KMS-11 (cell line): Measurements from ENCODE around the gene PRF1.

ENCODE experiments used
- H2AFZ ChIP-seq: fragments of 200-600 bp; sonication (generic); 2 replicates; pipeline ENCODE4 v1.6.1; 2016; ENCODE audit warnings: antibody characterized with exemption, mixed run types, low read depth
- H3K27ac ChIP-seq: fragments of 200-600 bp; sonication (generic); 2 replicates; pipeline ENCODE4 v1.6.1; 2016; ENCODE audit warnings: mild to moderate bottlenecking, mixed run types
- H3K27me3 ChIP-seq: fragments of 200-600 bp; sonication (generic); 2 replicates; pipeline ENCODE4 v1.6.1; 2017; ENCODE audit warnings: mild to moderate bottlenecking, low read depth, mixed run types, moderate library complexity; ENCODE audit not compliant: insufficient read depth
- H3K36me3 ChIP-seq: fragments of 200-600 bp; sonication (generic); 2 replicates; pipeline ENCODE4 v1.6.1; 2017; ENCODE audit warnings: mild to moderate bottlenecking, mixed run types; ENCODE audit not compliant: insufficient read depth
- H3K4me1 ChIP-seq: fragments of 200-600 bp; sonication (generic); 2 replicates; pipeline ENCODE4 v1.6.1; 2016; ENCODE audit warnings: mild to moderate bottlenecking, low read depth, mixed run types; ENCODE audit not compliant: poor library complexity, severe bottlenecking
- H3K4me2 ChIP-seq: fragments of 200-600 bp; sonication (generic); 2 replicates; pipeline ENCODE4 v1.7.0; 2016; ENCODE audit warnings: mild to moderate bottlenecking, mixed run types
- H3K4me3 ChIP-seq: fragments of 200-600 bp; sonication (generic); IDR thresholded peaks from 2 replicates; pipeline ENCODE4 v1.6.1; 2017; ENCODE audit warnings: low read depth, low read length, mixed read lengths; ENCODE audit not compliant: insufficient read depth
- H3K79me2 ChIP-seq: fragments of 200-600 bp; sonication (generic); 2 replicates; pipeline ENCODE4 v1.6.1; 2016; ENCODE audit warnings: low read depth, mixed run types; ENCODE audit not compliant: insufficient read depth
- H3K9ac ChIP-seq: fragments of 200-600 bp; sonication (generic); 2 replicates; pipeline ENCODE4 v1.6.1; 2016; ENCODE audit warnings: mild to moderate bottlenecking, mixed run types
- H4K20me1 ChIP-seq: fragments of 200-600 bp; sonication (generic); 2 replicates; pipeline ENCODE4 v1.6.1; 2016; ENCODE audit warnings: mild to moderate bottlenecking, mixed run types; ENCODE audit not compliant: insufficient read depth
- CTCF ChIP-seq: fragments of 200-600 bp; sonication (generic); conservative IDR thresholded peaks from 2 replicates; pipeline ENCODE4 v1.6.1; 2017; ENCODE audit warnings: low read depth, mild to moderate bottlenecking, antibody characterized with exemption, low read length, moderate library complexity, mixed read lengths

The PRF1 gene

GRCh38 chr10:70557086-70557845 lies 45.3 kb downstream of the PRF1 start:
- Histone ChIP-seq H3K27me3 (peaks cover 1% of the 10 kb centered on the region; the same call in 1 of the 2 replicates), H3K4me2 (no peak overlapping the region)

GRCh38 chr10:70555371-70555770 lies 47.2 kb downstream of the PRF1 start:
- Histone ChIP-seq H3K4me3 (no peak overlapping the region), H3K79me2 (no peaks in the 10 kb centered on the region), H3K36me3 (no peaks in the 10 kb centered on the region), H3K9ac (no peak overlapping the region), H3K27me3 (peaks cover 8% of the 10 kb centered on the region; the same call in 1 of the 2 replicates), H4K20me1 (no peaks in the 10 kb centered on the region), H3K4me1 (peaks cover 7% of the 10 kb centered on the region), H3K4me2 (no peak overlapping the region), H3K27ac (no peak overlapping the region), H2AFZ (no peak overlapping the region)
- TF ChIP-seq CTCF, result no peak

More at GRCh38 chr10:70557086-70557845, 45.3 kb downstream of the PRF1 start:
- Histone ChIP-seq H3K36me3 (no peaks in the 10 kb centered on the region), H4K20me1 (no peaks in the 10 kb centered on the region), H3K27ac (no peak overlapping the region), H2AFZ (no peak overlapping the region), H3K79me2 (no peaks in the 10 kb centered on the region), H3K4me1 (peaks cover 7% of the 10 kb centered on the region), H3K9ac (no peak overlapping the region), H3K4me3 (no peak overlapping the region)
- TF ChIP-seq CTCF, result no peak

GRCh38 chr10:70552586-70552985 lies 50.0 kb downstream of the PRF1 start:
- no peak for TF ChIP-seq CTCF
- Histone ChIP-seq H3K79me2 (no peaks in the 10 kb centered on the region), H4K20me1 (no peaks in the 10 kb centered on the region), H3K27ac (no peak overlapping the region), H3K9ac (no peak overlapping the region), H3K27me3 (peaks cover 8% of the 10 kb centered on the region; the same call in 1 of the 2 replicates), H3K4me2 (no peak overlapping the region), H3K4me1 (no peaks in the 10 kb centered on the region), H2AFZ (no peak overlapping the region), H3K36me3 (no peaks in the 10 kb centered on the region), H3K4me3 (no peak overlapping the region)

- Histone ChIP-seq H3K36me3 (no peaks in the 10 kb centered on the region), H3K79me2 (no peaks in the 10 kb centered on the region), H3K27me3 (peaks cover 8% of the 10 kb centered on the region; the same call in 1 of the 2 replicates), H3K4me2 (no peak overlapping the region), H3K27ac (no peak overlapping the region), H3K4me1 (no peaks in the 10 kb centered on the region), H4K20me1 (no peaks in the 10 kb centered on the region), H2AFZ (no peak overlapping the region), H3K9ac (no peak overlapping the region), H3K4me3 (no peak overlapping the region)
- TF ChIP-seq CTCF, result no peak
Observed at GRCh38 chr10:70551971-70552422, 50.5 kb downstream of the PRF1 start.
